Parathyroid adenoma (tissue), 2 donors: ENCODE results near the gene PDE4D.

Experiments used
- H2AFZ ChIP-seq: fragments of 300-600 bp; sonication (generic); one replicate; pipeline ENCODE4 v1.7.0; 2017; ENCODE audit warnings: antibody characterized with exemption, mild to moderate bottlenecking
- H3K27ac ChIP-seq: fragments of 300-600 bp; sonication (generic); one replicate; pipeline ENCODE4 v1.7.0; 2017
- H3K27me3 ChIP-seq: fragments of 300-600 bp; sonication (generic); one replicate; pipeline ENCODE4 v1.7.0; 2017; ENCODE audit warnings: low read length; ENCODE audit not compliant: control insufficient read depth, insufficient read depth
- H3K36me3 ChIP-seq: fragments of 300-600 bp; sonication (generic); one replicate; pipeline ENCODE4 v1.7.0; 2017; ENCODE audit warnings: low read length; ENCODE audit not compliant: control insufficient read depth, insufficient read depth
- H3K4me1 ChIP-seq: fragments of 300-600 bp; sonication (generic); one replicate; pipeline ENCODE4 v1.7.0; 2017; ENCODE audit warnings: control low read depth
- H3K4me2 ChIP-seq: fragments of 300-600 bp; sonication (generic); one replicate; pipeline ENCODE4 v1.7.0; 2017; ENCODE audit warnings: low read length
- H3K4me3 ChIP-seq: fragments of 300-600 bp; sonication (generic); one replicate; pipeline ENCODE4 v1.7.0; 2017; ENCODE audit warnings: low read depth, low read length
- H3K79me2 ChIP-seq: fragments of 300-600 bp; sonication (generic); one replicate; pipeline ENCODE4 v1.7.0; 2017; ENCODE audit warnings: control low read depth
- H3K9ac ChIP-seq: fragments of 300-600 bp; sonication (generic); one replicate; pipeline ENCODE4 v1.7.0; 2017; ENCODE audit warnings: mild to moderate bottlenecking
- H3K9me3 ChIP-seq: fragments of 300-600 bp; sonication (generic); one replicate; pipeline ENCODE4 v1.7.0; 2017; ENCODE audit warnings: low read length; ENCODE audit not compliant: control insufficient read depth
- TF ChIP-seq, protein P1 (sequence below): fragments of 300-600 bp; sonication (generic); IDR thresholded peaks from one replicate; pipeline ENCODE4 v1.7.0; 2017; ENCODE audit warnings: antibody characterized with exemption, mild to moderate bottlenecking
- donor health status: primary hyperparathyroidism.

The PDE4D gene

GRCh38 chr5:59246882-59247281 is 646.6 kb downstream of the PDE4D start:
- H3K4me1 ChIP-seq: no peaks in the 10 kb centered on the region
- no peak overlapping the region for H3K27ac ChIP-seq
- H3K9ac ChIP-seq: no peak overlapping the region
- H3K36me3 ChIP-seq: no peaks in the 10 kb centered on the region
- no peaks in the 10 kb centered on the region for H3K9me3 ChIP-seq
- H3K4me2 ChIP-seq: no peak overlapping the region
- H2AFZ ChIP-seq: no peak overlapping the region
- H3K27me3 ChIP-seq: no peaks in the 10 kb centered on the region
- no peaks in the 10 kb centered on the region for H3K79me2 ChIP-seq
- TF ChIP-seq, protein P1, sequence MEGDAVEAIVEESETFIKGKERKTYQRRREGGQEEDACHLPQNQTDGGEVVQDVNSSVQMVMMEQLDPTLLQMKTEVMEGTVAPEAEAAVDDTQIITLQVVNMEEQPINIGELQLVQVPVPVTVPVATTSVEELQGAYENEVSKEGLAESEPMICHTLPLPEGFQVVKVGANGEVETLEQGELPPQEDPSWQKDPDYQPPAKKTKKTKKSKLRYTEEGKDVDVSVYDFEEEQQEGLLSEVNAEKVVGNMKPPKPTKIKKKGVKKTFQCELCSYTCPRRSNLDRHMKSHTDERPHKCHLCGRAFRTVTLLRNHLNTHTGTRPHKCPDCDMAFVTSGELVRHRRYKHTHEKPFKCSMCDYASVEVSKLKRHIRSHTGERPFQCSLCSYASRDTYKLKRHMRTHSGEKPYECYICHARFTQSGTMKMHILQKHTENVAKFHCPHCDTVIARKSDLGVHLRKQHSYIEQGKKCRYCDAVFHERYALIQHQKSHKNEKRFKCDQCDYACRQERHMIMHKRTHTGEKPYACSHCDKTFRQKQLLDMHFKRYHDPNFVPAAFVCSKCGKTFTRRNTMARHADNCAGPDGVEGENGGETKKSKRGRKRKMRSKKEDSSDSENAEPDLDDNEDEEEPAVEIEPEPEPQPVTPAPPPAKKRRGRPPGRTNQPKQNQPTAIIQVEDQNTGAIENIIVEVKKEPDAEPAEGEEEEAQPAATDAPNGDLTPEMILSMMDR: no peak
- H3K4me3 ChIP-seq: no peak overlapping the region

GRCh38 chr5:59246145-59246869 is 647.2 kb downstream of the PDE4D start:
- Histone ChIP-seq H3K4me1 (no peaks in the 10 kb centered on the region), H3K9ac (no peak overlapping the region), H3K27me3 (no peaks in the 10 kb centered on the region), H3K4me3 (no peak overlapping the region), H2AFZ (no peak overlapping the region), H3K4me2 (no peak overlapping the region), H3K36me3 (no peaks in the 10 kb centered on the region), H3K27ac (no peak overlapping the region), H3K9me3 (no peaks in the 10 kb centered on the region), H3K79me2 (no peaks in the 10 kb centered on the region)
- TF ChIP-seq, protein P1: no peak

- H3K27me3 ChIP-seq: no peaks in the 10 kb centered on the region
- no peaks in the 10 kb centered on the region for H3K9me3 ChIP-seq
- TF ChIP-seq, protein P1: no peak
- no peak overlapping the region for H3K4me2 ChIP-seq
- no peak overlapping the region for H3K9ac ChIP-seq
- no peaks in the 10 kb centered on the region for H3K4me1 ChIP-seq
- H3K4me3 ChIP-seq: no peak overlapping the region
- no peak overlapping the region for H3K27ac ChIP-seq
- no peak overlapping the region for H2AFZ ChIP-seq
- no peaks in the 10 kb centered on the region for H3K79me2 ChIP-seq
- no peaks in the 10 kb centered on the region for H3K36me3 ChIP-seq
Observed at GRCh38 chr5:59245198-59245597, 648.3 kb downstream of the PDE4D start.

GRCh38 chr5:59241552-59241951 is 652.0 kb downstream of the PDE4D start:
- H3K4me2 ChIP-seq: no peak overlapping the region
- no peaks in the 10 kb centered on the region for H3K36me3 ChIP-seq
- H3K27ac ChIP-seq: no peak overlapping the region
- H3K4me1 ChIP-seq: no peaks in the 10 kb centered on the region
- no peaks in the 10 kb centered on the region for H3K79me2 ChIP-seq
- H3K9ac ChIP-seq: no peak overlapping the region
- H3K27me3 ChIP-seq: no peaks in the 10 kb centered on the region
- TF ChIP-seq, protein P1: no peak
- no peak overlapping the region for H3K4me3 ChIP-seq
- H3K9me3 ChIP-seq: no peaks in the 10 kb centered on the region
- H2AFZ ChIP-seq: no peak overlapping the region

DNA sequence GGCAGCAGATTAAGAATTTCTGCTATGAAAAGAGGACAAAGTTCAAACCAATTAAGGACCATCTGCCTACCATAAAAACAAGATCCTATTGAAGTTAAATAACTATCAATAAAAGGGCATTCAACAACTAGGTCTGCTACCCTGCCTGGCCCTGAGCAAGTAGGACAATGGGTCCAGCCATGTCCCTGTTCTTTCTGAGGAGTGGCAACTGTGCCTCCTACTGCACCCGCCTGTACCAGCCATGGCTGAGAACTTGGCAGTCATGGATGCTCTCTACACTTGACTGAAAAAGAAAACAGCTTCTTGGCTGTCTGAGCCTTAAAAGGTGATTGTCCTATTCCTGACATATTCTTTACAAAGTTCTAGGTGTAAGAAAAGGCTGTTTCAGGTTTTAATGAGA is 652.4 kb downstream of the PDE4D start:
- no peaks in the 10 kb centered on the region for H3K4me1 ChIP-seq
- H3K36me3 ChIP-seq: no peaks in the 10 kb centered on the region
- no peak overlapping the region for H3K9ac ChIP-seq
- no peak overlapping the region for H3K27ac ChIP-seq
- H2AFZ ChIP-seq: no peak overlapping the region
- no peaks in the 10 kb centered on the region for H3K27me3 ChIP-seq
- no peaks in the 10 kb centered on the region for H3K79me2 ChIP-seq
- no peak overlapping the region for H3K4me2 ChIP-seq
- H3K4me3 ChIP-seq: no peak overlapping the region
- TF ChIP-seq, protein P1: no peak
- no peaks in the 10 kb centered on the region for H3K9me3 ChIP-seq
